HG02870 (cell line): ENCODE data around the gene TEAD2.

ENCODE experiments used
- ATAC-seq: cut with Tn5 transposase; IDR thresholded peaks from one replicate; pipeline ENCODE4 v1.9.1; 2021; ENCODE audit warnings: mild to moderate bottlenecking, moderate library complexity; ENCODE audit not compliant: unreplicated experiment

The TEAD2 gene

GRCh38 chr19:49362048-49362928 is at the start of gene TEAD2:
Gene TEAD2, minus strand, starts transcription at chr19:49362416. Its CDS starts 2,341 bp downstream, at chr19:49360075.
- ATAC-seq, result no peak

- ATAC-seq, result no peak
These were observed 49.6 kb upstream of the TEAD2 start for GRCh38 chr19:49411681-49412326.

DNA sequence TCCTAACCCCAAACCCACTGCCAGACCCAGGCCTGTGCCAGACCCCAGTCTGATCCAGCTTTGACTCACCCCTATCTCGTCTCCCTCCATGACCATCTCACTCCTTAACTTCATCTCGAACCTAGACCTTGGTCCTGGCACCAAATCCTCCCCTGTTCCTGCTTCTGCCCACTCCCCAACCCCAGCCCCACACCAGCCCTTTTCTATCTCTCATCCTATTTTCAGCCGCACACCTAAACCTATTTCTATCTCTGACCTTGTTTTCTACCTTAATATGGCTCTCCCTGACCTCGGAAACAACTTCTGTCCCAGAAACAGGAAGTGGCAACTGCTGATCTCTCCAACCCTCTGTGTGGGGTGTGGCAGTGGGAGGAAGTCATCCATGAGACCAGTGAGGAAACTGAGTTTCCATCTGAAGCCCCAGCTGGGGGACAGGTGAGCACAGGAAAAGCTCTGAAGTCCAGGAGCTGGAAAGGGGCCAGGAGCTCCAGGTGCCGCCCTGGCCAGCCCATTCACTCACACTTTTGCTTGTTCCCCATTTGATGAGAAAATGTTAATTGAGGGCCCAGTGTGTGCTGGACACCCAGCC is 47.3 kb upstream of the TEAD2 start:
- ATAC-seq, result no peak

DNA sequence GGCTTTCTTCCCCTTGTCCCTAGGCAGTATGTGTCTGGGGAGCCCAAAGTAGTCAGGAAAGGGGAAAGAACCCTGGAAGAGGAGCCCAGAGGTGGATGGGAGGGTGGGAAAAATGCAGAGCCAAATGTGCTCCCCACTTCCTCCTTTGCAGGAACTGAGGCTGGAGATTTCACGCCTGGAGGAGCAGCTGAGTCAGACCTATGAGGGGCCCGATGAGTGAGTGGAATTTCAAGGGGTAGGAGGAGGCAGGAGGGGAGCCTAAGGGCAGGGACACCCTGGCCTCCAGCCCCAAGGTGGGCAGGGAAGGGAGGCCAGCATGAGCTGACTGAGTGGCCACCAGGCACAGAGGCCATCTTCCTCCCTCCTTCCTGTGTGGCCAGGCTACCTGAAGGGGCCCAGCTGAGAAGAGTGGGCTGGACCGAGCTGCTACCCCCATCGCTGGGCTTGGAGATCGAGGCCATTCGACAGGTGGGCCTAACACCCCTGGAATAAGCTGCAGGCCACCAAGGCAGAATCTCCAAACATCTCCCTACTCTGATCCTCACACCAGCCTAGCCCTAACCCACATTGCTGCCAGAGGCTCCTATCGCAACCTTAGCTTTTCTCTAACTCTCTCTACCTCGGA is 46.7 kb upstream of the TEAD2 start:
- ATAC-seq, result no peak

DNA sequence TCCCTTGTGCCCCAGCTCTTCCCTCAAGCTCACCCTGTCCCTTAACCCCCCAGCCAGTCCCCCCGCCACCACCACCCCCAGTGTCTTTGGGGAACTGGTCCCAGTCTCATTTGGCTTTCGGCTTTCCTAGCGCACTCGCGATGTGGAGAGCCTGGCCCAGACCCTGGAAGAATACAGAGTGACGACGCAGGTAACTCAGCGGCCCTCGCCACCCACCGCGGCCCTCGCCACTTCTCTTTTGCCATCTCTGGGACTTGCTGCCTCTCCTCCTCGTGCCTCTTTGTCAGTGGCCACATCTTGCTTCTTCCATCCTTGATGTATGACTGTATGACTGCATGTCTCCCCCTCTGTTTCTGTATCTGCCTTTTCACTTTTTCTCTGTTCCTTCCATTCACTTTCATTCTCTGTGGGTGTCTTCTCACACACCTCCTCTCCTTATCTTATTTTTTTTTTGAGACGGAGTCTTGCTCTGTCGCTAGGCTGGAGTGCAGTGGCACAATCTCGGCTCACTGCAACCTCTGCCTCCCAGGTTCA is 45.3 kb upstream of the TEAD2 start:
- no peak for ATAC-seq

DNA sequence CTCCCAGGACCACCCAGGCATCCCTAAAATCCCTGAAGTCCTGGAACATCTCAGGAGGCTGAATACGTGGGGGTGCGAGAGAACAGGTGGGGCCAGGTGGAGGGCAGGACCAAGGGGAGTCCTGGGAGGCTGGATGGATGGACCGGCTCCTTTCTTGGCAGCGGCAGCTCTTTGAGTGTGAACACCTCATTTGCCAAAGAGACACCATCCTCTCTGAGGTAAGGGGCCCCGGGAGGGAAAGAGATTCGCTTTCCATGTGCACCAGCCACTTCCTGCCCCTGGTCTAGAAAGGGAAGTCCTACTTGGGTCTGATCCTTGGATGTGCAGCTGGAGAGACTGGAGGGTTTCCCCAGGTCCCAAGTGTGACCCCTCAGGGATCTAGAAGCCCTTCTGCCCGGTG is 44.9 kb upstream of the TEAD2 start:
- no peak for ATAC-seq

DNA sequence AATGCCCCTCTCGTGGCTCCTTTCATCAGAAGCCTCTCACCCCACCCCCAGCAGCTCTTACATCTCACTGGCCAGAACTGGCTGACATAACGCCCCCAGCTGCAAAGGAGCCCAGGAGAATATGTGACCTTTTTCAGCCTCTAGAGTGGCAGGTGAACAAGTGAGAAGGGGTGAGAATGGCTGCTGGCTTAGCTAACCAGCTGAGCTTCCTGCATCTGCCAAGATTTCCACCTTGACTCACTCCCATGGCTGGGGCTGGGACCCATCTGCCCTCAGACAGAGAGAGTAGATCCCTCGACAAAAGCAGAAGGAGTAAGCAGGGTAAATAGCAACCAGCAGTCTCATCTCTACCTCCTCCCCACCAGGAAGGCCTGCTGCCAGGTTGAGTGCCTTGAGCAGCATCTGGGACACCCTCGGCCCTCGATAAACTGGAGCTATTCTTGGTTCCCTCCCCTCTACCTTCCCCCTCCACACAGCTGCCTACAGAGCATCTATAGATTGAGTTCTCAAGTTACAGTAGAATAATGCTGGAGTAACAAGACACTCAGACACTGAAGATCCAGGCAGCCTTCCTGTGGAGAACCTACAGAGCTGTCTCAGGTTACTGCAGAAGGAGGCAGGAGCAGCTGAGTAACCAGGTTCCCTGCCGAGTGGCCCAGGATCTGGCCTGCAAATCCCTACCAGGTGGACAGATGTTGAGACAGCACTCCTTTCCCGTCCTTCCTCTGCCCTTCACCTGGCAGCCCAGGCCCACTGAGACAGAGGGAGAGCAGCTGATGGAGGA is 41.4 kb upstream of the TEAD2 start:
- no peak for ATAC-seq

GRCh38 chr19:49400029-49400428 is 37.8 kb upstream of the TEAD2 start:
- no peak for ATAC-seq

GRCh38 chr19:49398931-49399330 is 36.7 kb upstream of the TEAD2 start:
- ATAC-seq, result no peak

DNA sequence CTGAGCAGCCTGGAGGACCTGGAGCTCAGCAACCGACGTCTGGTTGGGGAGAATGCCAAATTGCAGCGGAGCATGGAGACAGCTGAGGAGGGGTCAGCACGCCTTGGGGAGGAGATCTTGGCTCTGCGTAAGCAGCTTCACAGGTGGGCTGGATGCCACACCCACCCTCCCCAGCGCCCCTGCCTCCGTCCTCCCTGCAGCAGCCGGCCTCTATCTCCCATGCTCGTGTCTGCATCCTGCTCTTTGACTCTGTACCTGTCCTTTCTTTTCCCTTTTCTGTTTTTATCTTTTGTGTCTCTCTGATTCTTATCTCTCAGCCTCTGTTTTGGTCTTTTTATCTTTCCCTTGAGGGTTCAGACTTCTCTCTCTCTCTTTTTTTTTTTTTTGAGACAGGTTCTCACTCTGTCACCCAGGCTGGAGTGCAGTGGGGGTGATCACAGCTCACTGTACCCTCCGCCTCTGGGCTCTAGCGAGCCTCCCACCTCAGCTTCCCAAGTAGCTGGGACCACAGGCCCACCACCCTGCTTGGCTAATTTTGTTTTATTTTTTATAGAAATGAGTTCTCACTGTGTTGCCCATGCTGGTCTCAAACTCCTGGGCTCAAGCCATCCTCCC is 35.9 kb upstream of the TEAD2 start:
- no peak for ATAC-seq

- ATAC-seq, result no peak
These were observed 34.7 kb upstream of the TEAD2 start for GRCh38 chr19:49396738-49397505.

GRCh38 chr19:49395581-49396407 is 33.6 kb upstream of the TEAD2 start:
- ATAC-seq, result no peak

DNA sequence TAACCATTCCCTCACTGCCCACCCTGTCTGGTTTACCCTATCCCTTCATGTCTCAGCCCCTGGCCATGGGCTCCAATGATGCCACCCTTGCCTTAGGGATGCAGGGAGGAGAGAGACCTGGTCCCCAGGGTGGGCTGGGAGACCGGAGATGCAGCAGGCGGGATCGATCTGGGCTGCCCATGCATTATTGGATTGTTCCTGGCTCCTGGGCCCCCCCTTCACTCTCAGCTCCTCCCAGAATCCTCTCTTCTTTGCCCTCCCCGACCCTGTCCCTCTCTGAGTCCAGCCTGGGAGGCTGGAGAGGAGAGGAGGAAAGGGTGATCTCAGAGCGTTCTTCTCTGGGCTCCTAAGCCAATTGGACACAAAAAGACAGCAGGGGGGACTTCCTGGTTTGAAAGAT is 31.7 kb upstream of the TEAD2 start:
- ATAC-seq, result no peak

GRCh38 chr19:49391581-49392399 is 29.6 kb upstream of the TEAD2 start:
- ATAC-seq, result no peak

DNA sequence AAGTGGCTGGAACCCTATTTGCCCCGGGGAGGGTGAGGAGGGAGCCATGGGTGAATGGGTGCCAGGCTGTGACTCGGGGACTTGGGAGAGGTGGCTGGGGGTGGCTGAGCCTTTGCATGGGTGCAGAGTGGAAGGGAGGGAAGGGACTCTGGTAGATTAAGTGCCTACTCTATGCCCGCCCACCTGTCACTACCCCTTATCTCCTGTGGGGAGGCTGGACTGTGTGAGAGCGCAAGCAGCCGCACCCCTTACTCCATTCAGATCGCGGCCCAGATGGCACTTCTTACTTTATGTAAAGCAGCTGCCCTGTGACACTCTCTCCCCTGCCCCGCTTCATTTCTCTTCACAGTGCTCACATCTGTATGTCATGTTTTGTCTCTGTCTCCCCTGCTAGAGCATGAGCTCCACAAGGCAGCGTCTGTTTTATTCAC is 28.7 kb upstream of the TEAD2 start:
- ATAC-seq, result no peak

DNA sequence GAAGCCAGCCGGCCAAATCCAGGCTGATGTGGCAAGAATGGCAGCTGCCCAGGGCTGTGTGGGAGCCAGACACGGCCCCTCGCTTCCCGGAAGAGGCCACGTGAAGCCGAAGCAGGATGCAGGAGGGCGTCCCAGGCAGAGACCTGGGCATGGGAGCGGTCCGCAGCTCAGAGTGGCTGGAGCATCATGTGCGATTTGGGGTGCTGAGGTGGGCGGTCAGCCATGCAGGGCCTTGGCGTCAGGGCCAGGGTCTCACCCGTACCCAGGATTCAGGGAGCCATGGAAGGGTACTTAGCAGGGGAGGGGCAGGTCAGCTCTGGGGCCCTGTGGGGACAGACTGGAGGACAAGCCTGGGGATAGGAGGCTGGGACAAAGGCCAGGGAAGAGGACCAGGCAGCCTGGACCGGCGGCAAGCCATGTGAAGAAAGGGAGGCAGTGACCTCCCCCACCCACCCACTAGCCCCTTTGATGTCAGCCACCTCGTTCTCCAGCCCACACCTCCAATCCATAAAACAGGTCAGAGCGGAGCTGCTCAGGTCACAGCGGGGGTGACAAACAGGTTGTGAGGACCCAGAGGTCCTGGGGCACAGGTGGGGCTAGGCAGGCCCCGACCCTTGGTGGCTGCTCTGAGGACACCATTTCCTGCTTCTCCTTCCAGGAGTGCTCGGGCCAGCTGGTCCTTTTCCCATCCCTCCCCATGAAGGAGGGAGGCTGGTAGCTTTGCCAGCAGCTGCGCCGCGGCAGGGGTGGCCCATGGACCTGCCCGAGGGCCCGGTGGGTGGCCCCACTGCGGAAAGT is 28.1 kb upstream of the TEAD2 start:
- no peak for ATAC-seq

DNA sequence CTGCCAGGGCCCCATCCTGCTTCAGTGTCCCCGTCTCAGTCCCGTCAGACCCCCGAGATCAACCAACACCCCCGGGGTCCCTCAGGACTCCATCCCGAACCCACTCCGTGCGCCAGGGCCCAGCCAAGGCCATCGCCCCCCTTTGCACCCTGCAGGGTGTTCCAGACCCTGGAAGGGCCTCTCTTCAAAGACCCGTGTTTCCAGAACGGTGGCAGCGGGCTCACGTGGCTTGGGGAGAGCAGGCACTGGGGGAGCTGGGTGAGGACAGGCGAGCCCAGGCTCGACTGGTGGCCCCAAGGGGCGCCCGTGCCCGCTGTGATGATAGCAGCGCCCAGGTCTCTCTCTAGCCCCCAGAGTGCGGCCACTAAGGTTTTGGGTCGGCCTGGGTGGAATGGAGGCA is 27.2 kb upstream of the TEAD2 start:
- no peak for ATAC-seq
